ENCODE measurements around the gene TNFSF13B. TPM values are rescaled to one million over a fixed set of nuclear protein-coding genes. Genes with fewer than 3 reads are reported as not detected.
A peak's percentile ranks its signal among the peaks of the same experiment; 100 is the strongest.

The TNFSF13B gene
- total RNA-seq, 1 experiment from 2014 or later, result 1.4 TPM

GRCh38 chr13:108322206-108322824 lies 52.8 kb downstream of the TNFSF13B start:
- no peak for TF ChIP-seq TCF7L2 (IDR thresholded peaks at IDR 0.05; ENCODE audit: low read depth, low read length)
- TF ChIP-seq, protein P1, sequence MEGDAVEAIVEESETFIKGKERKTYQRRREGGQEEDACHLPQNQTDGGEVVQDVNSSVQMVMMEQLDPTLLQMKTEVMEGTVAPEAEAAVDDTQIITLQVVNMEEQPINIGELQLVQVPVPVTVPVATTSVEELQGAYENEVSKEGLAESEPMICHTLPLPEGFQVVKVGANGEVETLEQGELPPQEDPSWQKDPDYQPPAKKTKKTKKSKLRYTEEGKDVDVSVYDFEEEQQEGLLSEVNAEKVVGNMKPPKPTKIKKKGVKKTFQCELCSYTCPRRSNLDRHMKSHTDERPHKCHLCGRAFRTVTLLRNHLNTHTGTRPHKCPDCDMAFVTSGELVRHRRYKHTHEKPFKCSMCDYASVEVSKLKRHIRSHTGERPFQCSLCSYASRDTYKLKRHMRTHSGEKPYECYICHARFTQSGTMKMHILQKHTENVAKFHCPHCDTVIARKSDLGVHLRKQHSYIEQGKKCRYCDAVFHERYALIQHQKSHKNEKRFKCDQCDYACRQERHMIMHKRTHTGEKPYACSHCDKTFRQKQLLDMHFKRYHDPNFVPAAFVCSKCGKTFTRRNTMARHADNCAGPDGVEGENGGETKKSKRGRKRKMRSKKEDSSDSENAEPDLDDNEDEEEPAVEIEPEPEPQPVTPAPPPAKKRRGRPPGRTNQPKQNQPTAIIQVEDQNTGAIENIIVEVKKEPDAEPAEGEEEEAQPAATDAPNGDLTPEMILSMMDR (IDR thresholded peaks at IDR 0.05), result peak; percentile 57; the same call in 1 of the 2 replicates
- ChIA-PET POLR2A (no interaction called here), CTCF (interaction anchor here (0.6 kb wide), 1 partner anchor 576 kb away, joined by 3 read pairs; no protein-coding TSS in a partner anchor)
- peak; percentile 10 for DNase-seq (ENCODE audit: low read depth, low spot score)
- in situ Hi-C loops (cut with HindIII; ENCODE audit: low pct_unique_long_range_greater_than_20kb, low sequenced_read_pairs) (no loop called here), intact Hi-C loops (cut with micrococcal nuclease; ENCODE audit: unreplicated experiment) (loop anchor here (5.0 kb wide), 1 partner anchor 185 kb away; no protein-coding TSS in a partner anchor)
- Histone ChIP-seq H3K36me3 (ENCODE audit: control insufficient read depth, insufficient read depth, low read length) (no peaks in the 10 kb centered on the region), H3K4me1 (ENCODE audit: control insufficient read depth, insufficient read depth, low read length) (no peaks in the 10 kb centered on the region), H3K4me3 (ENCODE audit: low read depth in 2 of 2, low read length in 2 of 2) (no peak overlapping the region), H3K27ac (ENCODE audit: low read length) (no peak overlapping the region), H3K9me3 (ENCODE audit: control insufficient read depth, insufficient read depth, low read depth, low read length) (no peaks in the 10 kb centered on the region), H3K27me3 (ENCODE audit: control insufficient read depth, insufficient read depth, low read length) (no peaks in the 10 kb centered on the region)
- peak; percentile 76 for ATAC-seq
- BruUV-seq (replicated peaks), result no TSS peak

DNA sequence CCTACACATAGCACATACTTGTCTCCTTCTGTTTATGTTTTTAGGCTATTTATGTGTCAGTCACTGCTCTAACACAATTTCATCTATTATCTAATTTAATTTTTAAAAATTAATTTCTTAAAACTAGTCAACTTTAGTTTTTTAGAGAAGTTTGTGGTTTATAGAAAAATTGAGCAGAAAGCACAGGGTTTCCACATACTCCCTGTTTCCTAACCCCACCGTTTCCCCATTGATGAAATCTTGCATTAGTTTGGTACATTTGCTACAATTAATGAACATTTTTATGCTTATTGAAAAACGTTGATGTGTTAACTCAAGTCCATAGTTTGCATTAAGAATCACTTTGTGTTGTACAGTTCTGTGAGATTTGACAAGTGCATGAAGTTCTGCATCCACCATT lies 53.5 kb downstream of the TNFSF13B start:
- Histone ChIP-seq H3K36me3 (ENCODE audit: control insufficient read depth, insufficient read depth, low read length) (no peaks in the 10 kb centered on the region), H3K9me3 (ENCODE audit: control insufficient read depth, insufficient read depth, low read depth, low read length) (no peaks in the 10 kb centered on the region), H3K4me3 (ENCODE audit: low read depth in 2 of 2, low read length in 2 of 2) (no peak overlapping the region), H3K27ac (ENCODE audit: low read length) (no peak overlapping the region), H3K27me3 (ENCODE audit: control insufficient read depth, insufficient read depth, low read length) (no peaks in the 10 kb centered on the region), H3K4me1 (ENCODE audit: control insufficient read depth, insufficient read depth, low read length) (no peaks in the 10 kb centered on the region)
- no TSS peak for BruUV-seq (replicated peaks)
- intact Hi-C loops (cut with micrococcal nuclease; ENCODE audit: unreplicated experiment), result loop anchor here (5.0 kb wide), 1 partner anchor 184 kb away; no protein-coding TSS in a partner anchor
- DNase-seq (ENCODE audit: low read depth, low spot score) (no peak), ATAC-seq (no peak)
- ChIA-PET POLR2A (no interaction called here), CTCF (interaction anchor here (0.6 kb wide), 1 partner anchor 575 kb away, joined by 3 read pairs; no protein-coding TSS in a partner anchor)
- in situ Hi-C loops (cut with HindIII; ENCODE audit: low pct_unique_long_range_greater_than_20kb, low sequenced_read_pairs), result no loop called here
- TF ChIP-seq REST (IDR thresholded peaks at IDR 0.05; ENCODE audit: insufficient read depth in 1 of 2, low read depth in 2 of 2, low read length in 1 of 2), result no peak

- H3K9me3 ChIP-seq (ENCODE audit: control insufficient read depth, insufficient read depth, low read depth, low read length), result no peaks in the 10 kb centered on the region
- in situ Hi-C loops (cut with HindIII; ENCODE audit: low pct_unique_long_range_greater_than_20kb, low sequenced_read_pairs), result no loop called here
- no peaks in the 10 kb centered on the region for H3K4me1 ChIP-seq (ENCODE audit: control insufficient read depth, insufficient read depth, low read length)
- DNase-seq (ENCODE audit: low read depth, low spot score) (no peak), ATAC-seq (no peak)
- TF ChIP-seq REST (IDR thresholded peaks at IDR 0.05; ENCODE audit: insufficient read depth in 1 of 2, low read depth in 2 of 2, low read length in 1 of 2) (no peak), TCF7L2 (IDR thresholded peaks at IDR 0.05; ENCODE audit: low read depth, low read length) (no peak), SIN3A (IDR thresholded peaks at IDR 0.05; ENCODE audit: borderline replicate concordance, insufficient read depth, low read depth, low read length) (no peak), POLR2AphosphoS5 (IDR thresholded peaks at IDR 0.05; ENCODE audit: low read depth, low read length) (no peak)
- TF ChIP-seq, protein P1 (IDR thresholded peaks at IDR 0.05), result no peak
- H3K27me3 ChIP-seq (ENCODE audit: control insufficient read depth, insufficient read depth, low read length), result no peaks in the 10 kb centered on the region
- POLR2A ChIA-PET, result no interaction called here
- intact Hi-C loops (cut with micrococcal nuclease; ENCODE audit: unreplicated experiment), result no loop called here
- no peak overlapping the region for H3K4me3 ChIP-seq (ENCODE audit: low read depth in 2 of 2, low read length in 2 of 2)
- no peak overlapping the region for H3K27ac ChIP-seq (ENCODE audit: low read length)
- H3K36me3 ChIP-seq (ENCODE audit: control insufficient read depth, insufficient read depth, low read length), result no peaks in the 10 kb centered on the region
- BruUV-seq (replicated peaks), result no TSS peak
- CTCF ChIA-PET, result no interaction called here
Measured at GRCh38 chr13:108325863-108326262, 56.3 kb downstream of the TNFSF13B start.
